ENCODE data around the gene PTPN3. TPM values are rescaled to one million over a fixed set of nuclear protein-coding genes. Genes with fewer than 3 reads are reported as not detected.

Gene PTPN3
- total and polyA plus RNA-seq, 9 of the 15 experiments (the other 6 are each of a cell fraction or from before 2014, with no cell fraction given), result 0.02 TPM; not detected in 8

DNA sequence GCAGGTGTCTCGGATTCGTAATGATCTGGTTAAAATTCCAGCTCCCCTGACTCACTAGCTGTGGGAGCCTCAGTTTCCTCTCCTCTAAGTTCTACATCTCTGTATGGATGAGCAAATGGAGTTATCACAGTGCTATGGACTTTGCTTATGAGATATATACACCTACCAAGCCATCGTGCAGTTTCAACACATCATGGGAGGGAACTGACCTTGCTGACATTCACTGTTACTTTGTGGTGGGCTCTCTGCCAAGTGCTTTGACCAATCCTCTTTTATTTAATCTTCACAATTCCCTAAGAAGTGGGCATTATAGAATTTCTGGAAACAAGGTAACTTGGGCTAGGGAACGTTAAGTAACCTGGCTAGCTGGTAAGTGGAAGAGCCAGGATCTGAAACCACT lies 70.2 kb downstream of the PTPN3 start (continued):
- TF ChIP-seq TAF7 (tag; IDR thresholded peaks at IDR 0.05) (no peak), ETS2 (tag; IDR thresholded peaks at IDR 0.05; ENCODE audit: borderline replicate concordance, poor library complexity, severe bottlenecking) (no peak), CBX8 (IDR thresholded peaks at IDR 0.05; ENCODE audit: borderline replicate concordance, extremely low read depth, low read depth, low read length, poor library complexity, severe bottlenecking) (no peak)
- TF ChIP-seq, protein P1, sequence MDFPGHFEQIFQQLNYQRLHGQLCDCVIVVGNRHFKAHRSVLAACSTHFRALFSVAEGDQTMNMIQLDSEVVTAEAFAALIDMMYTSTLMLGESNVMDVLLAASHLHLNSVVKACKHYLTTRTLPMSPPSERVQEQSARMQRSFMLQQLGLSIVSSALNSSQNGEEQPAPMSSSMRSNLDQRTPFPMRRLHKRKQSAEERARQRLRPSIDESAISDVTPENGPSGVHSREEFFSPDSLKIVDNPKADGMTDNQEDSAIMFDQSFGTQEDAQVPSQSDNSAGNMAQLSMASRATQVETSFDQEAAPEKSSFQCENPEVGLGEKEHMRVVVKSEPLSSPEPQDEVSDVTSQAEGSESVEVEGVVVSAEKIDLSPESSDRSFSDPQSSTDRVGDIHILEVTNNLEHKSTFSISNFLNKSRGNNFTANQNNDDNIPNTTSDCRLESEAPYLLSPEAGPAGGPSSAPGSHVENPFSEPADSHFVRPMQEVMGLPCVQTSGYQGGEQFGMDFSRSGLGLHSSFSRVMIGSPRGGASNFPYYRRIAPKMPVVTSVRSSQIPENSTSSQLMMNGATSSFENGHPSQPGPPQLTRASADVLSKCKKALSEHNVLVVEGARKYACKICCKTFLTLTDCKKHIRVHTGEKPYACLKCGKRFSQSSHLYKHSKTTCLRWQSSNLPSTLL (IDR thresholded peaks at IDR 0.05), result no peak

DNA sequence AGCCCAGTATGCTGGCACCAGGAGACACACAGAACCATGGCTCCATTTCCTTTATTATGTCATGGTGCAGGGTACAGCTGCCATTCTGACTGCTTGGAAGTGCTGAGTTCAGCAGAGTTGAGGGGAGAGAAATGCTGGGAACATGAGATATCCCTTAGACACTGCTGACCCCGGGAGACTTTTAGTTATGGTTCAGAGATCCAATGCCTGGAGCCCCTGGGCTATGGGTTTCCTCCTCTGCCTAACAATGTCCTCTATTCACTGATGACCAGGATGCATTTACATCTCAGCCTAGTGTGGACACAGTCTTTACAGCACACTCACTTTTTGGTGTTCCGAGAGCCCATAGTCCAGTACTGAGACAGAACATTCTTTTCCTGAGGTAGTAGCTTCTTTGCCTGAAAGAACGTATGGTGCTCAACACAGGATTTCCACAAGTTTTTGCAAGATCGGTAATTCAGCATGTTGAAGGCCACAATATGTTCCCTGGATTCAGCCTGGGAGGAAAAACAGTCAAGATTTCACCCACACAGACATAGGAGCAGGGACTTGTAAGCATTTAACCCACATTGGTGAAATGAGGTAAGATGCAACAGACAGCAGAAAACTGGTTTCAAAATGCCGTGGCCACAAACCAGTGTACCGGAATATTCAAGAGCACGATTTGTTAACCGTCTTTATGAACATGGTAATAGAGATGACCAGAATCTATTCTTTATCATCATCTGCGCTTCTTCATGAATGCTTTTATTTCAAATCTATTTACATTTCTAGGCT lies 71.3 kb downstream of the PTPN3 start:
- intact Hi-C loops (cut with micrococcal nuclease), result no loop called here
- ATAC-seq (no peak), DNase-seq (ENCODE audit: extremely low read depth in 1 of 4, low spot score in 3 of 4) (no peak), FAIRE-seq (no peak)
- Histone ChIP-seq H2AFZ (ENCODE audit: low read depth, low read length) (no peak overlapping the region), H3K27ac (ENCODE audit: extremely low read depth, low read depth, low read length) (no peak overlapping the region), H3K27me3 (ENCODE audit: control insufficient read depth in 2 of 2, insufficient read depth in 2 of 2, low read length in 2 of 2) (peaks cover 0 to 23% of the 10 kb centered on the region in 2 experiments; a peak in 4 of 5 replicates), H3K4me3 (no peak overlapping the region), H3K4me2 (ENCODE audit: insufficient read depth, low read length) (no peak overlapping the region), H3K79me2 (ENCODE audit: control insufficient read depth, insufficient read depth, low read length) (no peaks in the 10 kb centered on the region), H3K4me1 (replicated peaks in 1 of 2; ENCODE audit: control insufficient read depth in 2 of 2, insufficient read depth in 2 of 2, low read length in 2 of 2) (no peaks in the 10 kb centered on the region), H4K20me1 (replicated peaks; ENCODE audit: control insufficient read depth, insufficient read depth, low read length) (no peaks in the 10 kb centered on the region), H3K36me3 (ENCODE audit: control insufficient read depth, insufficient read depth, low read length) (no peaks in the 10 kb centered on the region), H3K9ac (ENCODE audit: insufficient read depth in 1 of 2, low read depth in 2 of 2, low read length in 2 of 2) (no peak overlapping the region), H3K9me1 (ENCODE audit: control insufficient read depth, insufficient read depth, low read length) (no peaks in the 10 kb centered on the region), H3K9me3 (replicated peaks; ENCODE audit: control insufficient read depth, insufficient read depth, low read depth, low read length) (no peaks in the 10 kb centered on the region)
- in situ Hi-C loops (cut with MboI), result no loop called here
- WGBS (ENCODE audit: insufficient coverage, low coverage, missing lambda C conversion rate), result under 1% methylated on average over 9 of the region's 9 CpGs
- no peak for TF ChIP-seq HDGF (IDR thresholded peaks at IDR 0.05)
- no peak for TF ChIP-seq LARP7 (IDR thresholded peaks at IDR 0.05)
- no peak for TF ChIP-seq BACH1 (tag; IDR thresholded peaks at IDR 0.05)
- TF ChIP-seq FOS (IDR thresholded peaks at IDR 0.05; ENCODE audit: extremely low read depth, insufficient read length), result no peak
- TF ChIP-seq, protein P2, sequence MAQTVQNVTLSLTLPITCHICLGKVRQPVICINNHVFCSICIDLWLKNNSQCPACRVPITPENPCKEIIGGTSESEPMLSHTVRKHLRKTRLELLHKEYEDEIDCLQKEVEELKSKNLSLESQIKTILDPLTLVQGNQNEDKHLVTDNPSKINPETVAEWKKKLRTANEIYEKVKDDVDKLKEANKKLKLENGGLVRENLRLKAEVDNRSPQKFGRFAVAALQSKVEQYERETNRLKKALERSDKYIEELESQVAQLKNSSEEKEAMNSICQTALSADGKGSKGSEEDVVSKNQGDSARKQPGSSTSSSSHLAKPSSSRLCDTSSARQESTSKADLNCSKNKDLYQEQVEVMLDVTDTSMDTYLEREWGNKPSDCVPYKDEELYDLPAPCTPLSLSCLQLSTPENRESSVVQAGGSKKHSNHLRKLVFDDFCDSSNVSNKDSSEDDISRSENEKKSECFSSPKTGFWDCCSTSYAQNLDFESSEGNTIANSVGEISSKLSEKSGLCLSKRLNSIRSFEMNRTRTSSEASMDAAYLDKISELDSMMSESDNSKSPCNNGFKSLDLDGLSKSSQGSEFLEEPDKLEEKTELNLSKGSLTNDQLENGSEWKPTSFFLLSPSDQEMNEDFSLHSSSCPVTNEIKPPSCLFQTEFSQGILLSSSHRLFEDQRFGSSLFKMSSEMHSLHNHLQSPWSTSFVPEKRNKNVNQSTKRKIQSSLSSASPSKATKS (CRISPR knock-in tag; IDR thresholded peaks at IDR 0.05), result no peak
- no peak for TF ChIP-seq CREB1 (IDR thresholded peaks at IDR 0.05)
- TF ChIP-seq CREB1 (CRISPR knock-in tag; IDR thresholded peaks at IDR 0.05), result no peak
- no peak for TF ChIP-seq PRPF4 (IDR thresholded peaks at IDR 0.05; ENCODE audit: insufficient read depth, low read depth, low read length, poor library complexity, severe bottlenecking)
- CTCF ChIA-PET (ENCODE audit: low intra/inter-chr PET ratio), result no interaction called here
- POLR2A ChIA-PET, result no interaction called here
- BruUV-seq (replicated peaks), result no TSS peak
